Measurements from ENCODE around the gene PSMD9.

- TF ChIP-seq CTCF (conservative IDR thresholded peaks at IDR 0.05; ENCODE audit: low read length): no peak
- TF ChIP-seq EZH2phosphoT487 (IDR thresholded peaks at IDR 0.05; ENCODE audit: borderline replicate concordance): no peak
Observed at GRCh38 chr12:121942145-121942718, 53.6 kb downstream of the PSMD9 start.

Data from Loucy (cell line).